A549 (cell line): Measurements from ENCODE around the gene MAP3K15. TPM values are rescaled to one million over a fixed set of nuclear protein-coding genes. Genes with fewer than 3 reads are reported as not detected.
A peak's percentile ranks its signal among the peaks of the same experiment; 100 is the strongest.

Experiments
- ATAC-seq, 2 experiments: fragments of 200-7000 bp in 1 of 2; fragments of >200 bp in 1 of 2; cut with Nextera tagmentation in 1 of 2; cut with Tn5 transposase in 1 of 2; 3 replicates each; pipeline versions ENCODE4 v1.8.0 to v1.9.1; 2018 to 2020; ENCODE audit warnings: mild to moderate bottlenecking in 1 of 2, moderate library complexity in 1 of 2
- CTCF ChIA-PET: fragments of 300-600 bp; sonication (Branson Sonifier 250); formaldehyde crosslinking; extraction: SDS; loops from one replicate; lab custom pipeline; 2021; ENCODE audit warnings: antibody characterized with exemption, inconsistent platforms; lab: Yijun Ruan, JAX
- POLR2A ChIA-PET: fragments of 350-600 bp; formaldehyde crosslinking; extraction: SDS; loops from one replicate; lab custom pipeline; 2021; ENCODE audit warnings: antibody characterized with exemption, inconsistent platforms; lab: Yijun Ruan, JAX
- DNase-seq, 2 experiments: peaks; one replicate each; pipeline versions ENCODE4 v3.0.0 to v3.0.0-alpha.2; 2011 to 2016; ENCODE audit warnings: low read depth in 1 of 2, low spot score in 1 of 2
- FAIRE-seq: peaks from 2 replicates; lab custom pipeline; 2011; peaks lifted over from hg19 to GRCh38; lab: Jason Lieb, UNC
- H3K27ac ChIP-seq, 2 experiments: fragments of >200 bp; sonication (Bioruptor Twin); formaldehyde crosslinking; 3 replicates each; pipeline ENCODE4 v1.5.1; 2016 to 2017
- H3K4me1 ChIP-seq: fragments of >200 bp; sonication (Bioruptor Twin); formaldehyde crosslinking; 3 replicates; pipeline ENCODE4 v1.6.1; 2016
- H3K4me2 ChIP-seq: fragments of >200 bp; sonication (Bioruptor Twin); formaldehyde crosslinking; 3 replicates; pipeline ENCODE4 v1.6.1; 2016
- H3K4me3 ChIP-seq: fragments of >200 bp; sonication (Bioruptor Twin); formaldehyde crosslinking; 3 replicates; pipeline ENCODE4 v1.5.1; 2016
- H3K9me3 ChIP-seq: fragments of >200 bp; sonication (Bioruptor Twin); formaldehyde crosslinking; 3 replicates; pipeline ENCODE4 v1.6.1; 2016
- ATOH8 ChIP-seq: fragments of 250-450 bp; sonication (Bioruptor Pico); IDR thresholded peaks from 2 replicates; pipeline ENCODE4 v1.5.0; 2020; ENCODE audit warnings: low read depth, mild to moderate bottlenecking, moderate library complexity
- BCL3 ChIP-seq: fragments of >200 bp; sonication (Bioruptor Twin); formaldehyde crosslinking; IDR thresholded peaks from 3 replicates; pipeline ENCODE4 v1.6.1; 2016
- BHLHE40 ChIP-seq: IDR thresholded peaks from 2 replicates; pipeline ENCODE4 v1.6.1; 2012; ENCODE audit warnings: low read depth, low read length, inconsistent platforms
- EHF ChIP-seq: fragments of 250-450 bp; sonication (Bioruptor Pico); IDR thresholded peaks from 2 replicates; pipeline ENCODE4 v1.5.0; 2020; ENCODE audit warnings: mild to moderate bottlenecking
- EHMT2 ChIP-seq: fragments of 200-600 bp; sonication (generic); IDR thresholded peaks from 2 replicates; pipeline ENCODE4 v1.6.1; 2016; ENCODE audit warnings: antibody characterized with exemption, low read depth, mild to moderate bottlenecking, moderate library complexity
- ELK1 ChIP-seq: fragments of 150-350 bp; IDR thresholded peaks from 2 replicates; pipeline ENCODE4 v1.6.1; 2014; ENCODE audit warnings: low read depth, mild to moderate bottlenecking, low read length
- GATA3 ChIP-seq: IDR thresholded peaks from 2 replicates; pipeline ENCODE4 v1.6.1; 2012; ENCODE audit warnings: borderline replicate concordance
- HDAC2 ChIP-seq: fragments of 200-600 bp; sonication (generic); IDR thresholded peaks from 2 replicates; pipeline ENCODE4 v1.6.1; 2016
- HES2 ChIP-seq: fragments of >200 bp; sonication (Bioruptor Twin); formaldehyde crosslinking; IDR thresholded peaks from 2 replicates; pipeline ENCODE4 v1.6.1; 2016
- HOXB5 ChIP-seq: fragments of 250-450 bp; sonication (Bioruptor Pico); IDR thresholded peaks from 2 replicates; pipeline ENCODE4 v1.5.0; 2020; ENCODE audit warnings: mild to moderate bottlenecking, moderate library complexity
- JUN ChIP-seq, 2 experiments: fragments of >200 bp; sonication (Bioruptor Twin); formaldehyde crosslinking; IDR thresholded peaks; 2 replicates in 1 of 2; 3 replicates in 1 of 2; pipeline ENCODE4 v1.6.1; 2016 to 2017
- JUNB ChIP-seq: fragments of >200 bp; sonication (Bioruptor Twin); formaldehyde crosslinking; IDR thresholded peaks from 2 replicates; pipeline ENCODE4 v1.6.1; 2016
- KDM5A ChIP-seq: fragments of 200-600 bp; sonication (generic); IDR thresholded peaks from 2 replicates; pipeline ENCODE4 v1.6.1; 2016; ENCODE audit warnings: antibody characterized with exemption, mild to moderate bottlenecking
- MAFK ChIP-seq: fragments of 450-650 bp; IDR thresholded peaks from 2 replicates; pipeline ENCODE4 v1.6.1; 2014; ENCODE audit not compliant: partially characterized antibody
- MAZ ChIP-seq: fragments of 150-350 bp; IDR thresholded peaks from 2 replicates; pipeline ENCODE4 v1.6.1; 2014; ENCODE audit warnings: antibody characterized with exemption, low read depth, low read length, borderline replicate concordance
- MYC ChIP-seq: IDR thresholded peaks from 2 replicates; pipeline ENCODE4 v1.6.1; 2012; ENCODE audit warnings: mild to moderate bottlenecking, inconsistent platforms, low read length, improper control_type of control experiment, borderline replicate concordance
- PBX3 ChIP-seq: IDR thresholded peaks from 2 replicates; pipeline ENCODE4 v1.6.1; 2012
- PHF8 ChIP-seq: fragments of 200-600 bp; sonication (generic); IDR thresholded peaks from 2 replicates; pipeline ENCODE4 v1.6.1; 2016; ENCODE audit warnings: low read depth, mild to moderate bottlenecking, antibody characterized with exemption, moderate library complexity, borderline replicate concordance
- POLR2AphosphoS2 ChIP-seq: conservative IDR thresholded peaks from 2 replicates; pipeline ENCODE4 v1.6.1; 2012; ENCODE audit warnings: low read length, improper control_type of control experiment, inconsistent platforms
- RAD21 ChIP-seq, 2 experiments: fragments of >200 bp in 1 of 2; sonication (Bioruptor Twin) in 1 of 2; formaldehyde crosslinking in 1 of 2; IDR thresholded peaks in 1 of 2; conservative IDR thresholded peaks in 1 of 2; 2 replicates in 1 of 2; 3 replicates in 1 of 2; pipeline ENCODE4 v1.6.1; 2012 to 2018; ENCODE audit warnings: inconsistent platforms in 1 of 2
- RCOR1 ChIP-seq: fragments of 150-350 bp; IDR thresholded peaks from 2 replicates; pipeline ENCODE4 v1.6.1; 2014; ENCODE audit warnings: antibody characterized with exemption, low read length, low read depth
- REST ChIP-seq: fragments of 200-600 bp; sonication (generic); IDR thresholded peaks from 2 replicates; pipeline ENCODE4 v1.6.1; 2016; ENCODE audit warnings: antibody characterized with exemption, mild to moderate bottlenecking, moderate library complexity
- TFCP2L1 ChIP-seq: fragments of 250-450 bp; sonication (Bioruptor Pico); IDR thresholded peaks from 2 replicates; pipeline ENCODE4 v1.5.0; 2021; ENCODE audit warnings: mild to moderate bottlenecking
- USF2 ChIP-seq: fragments of 450-650 bp; IDR thresholded peaks from 2 replicates; pipeline ENCODE4 v1.6.1; 2014; ENCODE audit warnings: antibody characterized with exemption
- ZC3H11A ChIP-seq: fragments of 450-650 bp; IDR thresholded peaks from 2 replicates; pipeline ENCODE4 v1.6.1; 2014; ENCODE audit warnings: antibody characterized with exemption, mild to moderate bottlenecking
- WGBS: methylation state at CpG from one replicate; pipeline ENCODE4 v1.1.6; 2017; ENCODE audit errors: missing lambda C conversion rate; 5-methylcytosine and 5-hydroxymethylcytosine counted together
- polyA plus RNA-seq, 4 experiments: library from polyadenylated mRNA; depleted of rRNA in 3 of 4; stranded (reverse); fragments of >200 nt; fragmentation: RNase III in 1 of 4; extraction: RNeasy Plus Mini Kit Qiagen cat#74134 plus additional on column Dnase treatment in 1 of 4; gene quantifications; 2 replicates in 3 of 4; 3 replicates in 1 of 4; pipeline ENCODE4 v1.2.3, GENCODE V29; 2011 to 2017

Gene MAP3K15
- polyA plus RNA-seq, 2 of the 4 experiments (the other 2 are of a cell fraction): 2.3 to 5.7 TPM

GRCh38 chrX:19535476-19535875, 20.2 kb upstream of the MAP3K15 start (continued):
- TF ChIP-seq ATOH8 (no peak), GATA3 (no peak), EHMT2 (no peak), ELK1 (no peak), JUN (IDR thresholded peaks at IDR 0.05) (no peak), REST (no peak)

GRCh38 chrX:19532709-19533108, 17.4 kb upstream of the MAP3K15 start:
- ChIA-PET CTCF (no interaction called here), POLR2A (no interaction called here)
- Histone ChIP-seq H3K27ac (no peak overlapping the region), H3K4me1 (no peaks in the 10 kb centered on the region), H3K4me3 (no peak overlapping the region), H3K4me2 (no peak overlapping the region), H3K9me3 (no peaks in the 10 kb centered on the region)
- DNase-seq (no peak), FAIRE-seq (peak; percentile 18), ATAC-seq (no peak)
- 87% methylated on average over 8 of the region's 8 CpGs for WGBS
- no peak for TF ChIP-seq PHF8
- no peak for TF ChIP-seq MAFK
- no peak for TF ChIP-seq HES2
- no peak for TF ChIP-seq POLR2AphosphoS2
- TF ChIP-seq MAZ: no peak
- no peak for TF ChIP-seq RAD21 (conservative IDR thresholded peaks at IDR 0.05 in 1 of 2, IDR thresholded peaks at IDR 0.05 in 1 of 2)
- no peak for TF ChIP-seq BHLHE40
- TF ChIP-seq USF2: no peak
- no peak for TF ChIP-seq BCL3
- TF ChIP-seq TFCP2L1 (CRISPR knock-in tag): no peak
- TF ChIP-seq PBX3: no peak
- no peak for TF ChIP-seq KDM5A
- no peak for TF ChIP-seq HDAC2
- TF ChIP-seq ZC3H11A: no peak
- no peak for TF ChIP-seq EHF (CRISPR knock-in tag)
- no peak for TF ChIP-seq JUNB
- no peak for TF ChIP-seq MYC
- no peak for TF ChIP-seq RCOR1
- no peak for TF ChIP-seq HOXB5 (CRISPR knock-in tag)
